ENCODE measurements around the gene NCK1.

- TF ChIP-seq PPARA (CRISPR knock-in tag; IDR thresholded peaks at IDR 0.05; ENCODE audit: borderline replicate concordance), result no peak
- TF ChIP-seq GLIS3 (CRISPR knock-in tag; IDR thresholded peaks at IDR 0.05), result no peak
- no peak for TF ChIP-seq BACH2 (CRISPR knock-in tag; IDR thresholded peaks at IDR 0.05; ENCODE audit: borderline replicate concordance)
- no peak for TF ChIP-seq TSHZ2 (CRISPR knock-in tag; IDR thresholded peaks at IDR 0.05)
- TF ChIP-seq ZNF8 (CRISPR knock-in tag; IDR thresholded peaks at IDR 0.05), result no peak
These were observed 111.3 kb downstream of the NCK1 start for GRCh38 chr3:136973352-136973751.
